SK-N-SH treated with all-trans-retinoic acid at 6 μM for 48 hours (cell line): ENCODE data around the gene RASA3.

Experiments
- ATAC-seq: fragments of 200-7000 bp; cut with Tn5 transposase; 3 replicates; pipeline ENCODE4 v1.9.1; 2020; ENCODE audit warnings: mild to moderate bottlenecking, moderate library complexity
- ARNTL ChIP-seq: fragments of 450-650 bp; formaldehyde crosslinking; IDR thresholded peaks from 2 replicates; pipeline ENCODE4 v1.5.0; 2020; ENCODE audit warnings: low read depth, mild to moderate bottlenecking, moderate library complexity, borderline replicate concordance
- BACH2 ChIP-seq: fragments of 250-450 bp; sonication (Bioruptor Pico); IDR thresholded peaks from 2 replicates; pipeline ENCODE4 v1.9.0; 2021; ENCODE audit warnings: mild to moderate bottlenecking, borderline replicate concordance
- CSDC2 ChIP-seq: fragments of 250-450 bp; sonication (Bioruptor Pico); IDR thresholded peaks from 2 replicates; pipeline ENCODE4 v1.5.0; 2020; ENCODE audit warnings: mild to moderate bottlenecking, moderate library complexity
- ESRRG ChIP-seq: fragments of 250-450 bp; sonication (Bioruptor Pico); IDR thresholded peaks from 2 replicates; pipeline ENCODE4 v1.6.1; 2021; ENCODE audit warnings: mild to moderate bottlenecking
- OSR1 ChIP-seq: fragments of 250-450 bp; sonication (Bioruptor Pico); IDR thresholded peaks from 2 replicates; pipeline ENCODE4 v1.8.0; 2022; ENCODE audit warnings: moderate library complexity, mild to moderate bottlenecking, inconsistent platforms
- PPARA ChIP-seq: fragments of 250-450 bp; sonication (Bioruptor Pico); IDR thresholded peaks from 2 replicates; pipeline ENCODE4 v1.5.0; 2020; ENCODE audit warnings: mild to moderate bottlenecking, borderline replicate concordance
- RARB ChIP-seq: fragments of 250-450 bp; sonication (Bioruptor Pico); IDR thresholded peaks from 2 replicates; pipeline ENCODE4 v1.8.0; 2021; ENCODE audit warnings: mild to moderate bottlenecking, moderate library complexity
- SNAI2 ChIP-seq: fragments of 250-450 bp; sonication (Bioruptor Pico); IDR thresholded peaks from 2 replicates; pipeline ENCODE4 v1.5.0; 2020; ENCODE audit warnings: mild to moderate bottlenecking, moderate library complexity
- TCF4 ChIP-seq: fragments of 250-450 bp; sonication (Bioruptor Pico); IDR thresholded peaks from 2 replicates; pipeline ENCODE4 v1.8.0; 2021; ENCODE audit warnings: mild to moderate bottlenecking, moderate library complexity, borderline replicate concordance
- TOX ChIP-seq: fragments of 250-450 bp; sonication (Bioruptor Pico); IDR thresholded peaks from 2 replicates; pipeline ENCODE4 v1.8.0; 2021; ENCODE audit warnings: mild to moderate bottlenecking, moderate library complexity, borderline replicate concordance
- ZC3H10 ChIP-seq: fragments of 250-450 bp; sonication (Bioruptor Pico); IDR thresholded peaks from 2 replicates; pipeline ENCODE4 v1.5.1; 2021; ENCODE audit warnings: mild to moderate bottlenecking, moderate library complexity
- ZFP3 ChIP-seq: fragments of 250-450 bp; sonication (Bioruptor Pico); IDR thresholded peaks from 2 replicates; pipeline ENCODE4 v1.5.0; 2020; ENCODE audit warnings: mild to moderate bottlenecking, moderate library complexity
- ZFP30 ChIP-seq: fragments of 450-650 bp; formaldehyde crosslinking; IDR thresholded peaks from 2 replicates; pipeline ENCODE4 v1.5.0; 2022; ENCODE audit warnings: mild to moderate bottlenecking, moderate library complexity
- ZNF565 ChIP-seq: fragments of 450-650 bp; formaldehyde crosslinking; conservative IDR thresholded peaks from 2 replicates; pipeline ENCODE4 v1.5.0; 2020; ENCODE audit warnings: low read depth, mild to moderate bottlenecking, moderate library complexity
- ZNF70 ChIP-seq: fragments of 450-650 bp; formaldehyde crosslinking; IDR thresholded peaks from 2 replicates; pipeline ENCODE4 v1.5.0; 2020; ENCODE audit warnings: mild to moderate bottlenecking, moderate library complexity
- ZNF8 ChIP-seq: fragments of 450-650 bp; formaldehyde crosslinking; IDR thresholded peaks from 2 replicates; pipeline ENCODE4 v1.5.0; 2020; ENCODE audit warnings: mild to moderate bottlenecking, moderate library complexity
- TF ChIP-seq, protein P1 (sequence below): fragments of 250-450 bp; sonication (Bioruptor Pico); IDR thresholded peaks from 2 replicates; pipeline ENCODE4 v1.8.0; 2020; ENCODE audit warnings: mild to moderate bottlenecking, moderate library complexity, borderline replicate concordance
- TF ChIP-seq, protein P2 (sequence below): fragments of 250-450 bp; sonication (Bioruptor Pico); IDR thresholded peaks from 2 replicates; pipeline ENCODE4 v1.5.1; 2021; ENCODE audit warnings: mild to moderate bottlenecking, moderate library complexity
- TF ChIP-seq, protein P3 (sequence below): fragments of 250-450 bp; sonication (Bioruptor Pico); IDR thresholded peaks from 2 replicates; pipeline ENCODE4 v1.5.1; 2020; ENCODE audit warnings: low read depth, mild to moderate bottlenecking, moderate library complexity
- TF ChIP-seq, protein P4 (sequence below): fragments of 250-450 bp; sonication (Bioruptor Pico); IDR thresholded peaks from 2 replicates; pipeline ENCODE4 v1.5.0; 2020; ENCODE audit warnings: mild to moderate bottlenecking, moderate library complexity

The RASA3 gene

DNA sequence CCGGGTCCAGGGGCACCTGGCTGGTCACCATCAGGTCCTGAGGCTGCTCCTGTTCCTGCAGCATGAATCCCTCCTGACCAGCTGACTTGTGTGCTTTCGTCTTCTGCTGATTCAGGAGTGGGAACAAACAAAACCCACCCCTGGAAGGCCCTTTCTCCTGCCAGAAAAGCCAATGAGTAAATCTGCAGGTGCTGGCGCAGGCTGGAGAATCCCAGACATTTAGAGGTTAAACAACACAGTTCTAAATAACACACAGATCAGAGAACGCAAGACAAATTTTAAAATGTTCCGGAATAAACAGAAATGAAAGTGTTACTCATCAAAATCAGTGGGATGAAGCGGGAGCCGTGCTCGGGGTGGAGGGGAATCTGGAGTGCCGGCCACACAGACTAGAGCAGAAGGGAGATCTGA lies 97.9 kb downstream of the RASA3 start (continued):
- TF ChIP-seq, protein P1, sequence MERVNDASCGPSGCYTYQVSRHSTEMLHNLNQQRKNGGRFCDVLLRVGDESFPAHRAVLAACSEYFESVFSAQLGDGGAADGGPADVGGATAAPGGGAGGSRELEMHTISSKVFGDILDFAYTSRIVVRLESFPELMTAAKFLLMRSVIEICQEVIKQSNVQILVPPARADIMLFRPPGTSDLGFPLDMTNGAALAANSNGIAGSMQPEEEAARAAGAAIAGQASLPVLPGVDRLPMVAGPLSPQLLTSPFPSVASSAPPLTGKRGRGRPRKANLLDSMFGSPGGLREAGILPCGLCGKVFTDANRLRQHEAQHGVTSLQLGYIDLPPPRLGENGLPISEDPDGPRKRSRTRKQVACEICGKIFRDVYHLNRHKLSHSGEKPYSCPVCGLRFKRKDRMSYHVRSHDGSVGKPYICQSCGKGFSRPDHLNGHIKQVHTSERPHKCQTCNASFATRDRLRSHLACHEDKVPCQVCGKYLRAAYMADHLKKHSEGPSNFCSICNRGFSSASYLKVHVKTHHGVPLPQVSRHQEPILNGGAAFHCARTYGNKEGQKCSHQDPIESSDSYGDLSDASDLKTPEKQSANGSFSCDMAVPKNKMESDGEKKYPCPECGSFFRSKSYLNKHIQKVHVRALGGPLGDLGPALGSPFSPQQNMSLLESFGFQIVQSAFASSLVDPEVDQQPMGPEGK: no peak
- no peak for TF ChIP-seq ZNF70 (CRISPR knock-in tag)
- TF ChIP-seq SNAI2 (CRISPR knock-in tag): no peak
- TF ChIP-seq ESRRG (CRISPR knock-in tag): no peak
- TF ChIP-seq, protein P2, sequence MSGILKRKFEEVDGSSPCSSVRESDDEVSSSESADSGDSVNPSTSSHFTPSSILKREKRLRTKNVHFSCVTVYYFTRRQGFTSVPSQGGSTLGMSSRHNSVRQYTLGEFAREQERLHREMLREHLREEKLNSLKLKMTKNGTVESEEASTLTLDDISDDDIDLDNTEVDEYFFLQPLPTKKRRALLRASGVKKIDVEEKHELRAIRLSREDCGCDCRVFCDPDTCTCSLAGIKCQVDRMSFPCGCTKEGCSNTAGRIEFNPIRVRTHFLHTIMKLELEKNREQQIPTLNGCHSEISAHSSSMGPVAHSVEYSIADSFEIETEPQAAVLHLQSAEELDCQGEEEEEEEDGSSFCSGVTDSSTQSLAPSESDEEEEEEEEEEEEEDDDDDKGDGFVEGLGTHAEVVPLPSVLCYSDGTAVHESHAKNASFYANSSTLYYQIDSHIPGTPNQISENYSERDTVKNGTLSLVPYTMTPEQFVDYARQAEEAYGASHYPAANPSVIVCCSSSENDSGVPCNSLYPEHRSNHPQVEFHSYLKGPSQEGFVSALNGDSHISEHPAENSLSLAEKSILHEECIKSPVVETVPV (CRISPR knock-in tag): no peak
- TF ChIP-seq, all 23 proteins: peak for 0

DNA sequence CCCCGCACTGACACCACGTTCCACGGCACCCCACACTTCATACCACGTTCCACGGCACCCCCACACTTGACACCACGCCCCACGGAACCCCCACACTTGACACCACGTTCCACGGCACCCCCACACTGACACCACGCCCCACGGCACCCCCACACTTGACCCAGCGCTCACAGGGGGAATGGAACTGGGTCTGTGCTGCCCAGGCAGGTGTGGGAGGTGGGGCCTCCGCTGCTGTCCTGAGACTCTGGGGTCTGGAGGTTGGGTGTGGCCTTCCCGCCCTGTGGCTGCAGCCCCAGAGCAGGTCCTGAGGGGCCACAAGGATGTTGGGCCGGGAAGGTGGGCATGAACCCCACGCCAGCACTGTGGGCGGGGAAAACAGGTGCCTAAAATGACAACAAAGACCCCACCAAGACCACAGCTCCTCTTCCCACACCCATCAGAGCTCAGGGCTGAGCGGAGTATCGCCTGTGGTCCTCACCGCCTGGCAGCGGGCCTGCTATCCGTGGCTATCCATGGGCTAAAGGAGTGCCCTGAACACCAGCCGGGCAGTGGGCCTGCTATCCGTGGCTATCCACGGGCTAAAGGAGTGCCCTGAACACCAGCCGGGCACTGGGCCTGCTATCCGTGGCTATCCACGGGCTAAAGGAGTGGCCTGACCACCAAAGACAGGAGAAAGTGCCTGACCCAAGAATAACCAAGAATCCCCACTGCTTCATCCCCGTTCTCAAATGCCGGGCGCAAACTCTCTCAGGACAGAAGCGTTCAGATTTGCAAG lies 98.7 kb downstream of the RASA3 start:
- TF ChIP-seq PPARA (CRISPR knock-in tag) (no peak), ARNTL (CRISPR knock-in tag) (no peak), ZC3H10 (CRISPR knock-in tag) (no peak), SNAI2 (CRISPR knock-in tag) (no peak), BACH2 (no peak), RARB (no peak), OSR1 (no peak), ZNF70 (CRISPR knock-in tag) (no peak)
- TF ChIP-seq, protein P3, sequence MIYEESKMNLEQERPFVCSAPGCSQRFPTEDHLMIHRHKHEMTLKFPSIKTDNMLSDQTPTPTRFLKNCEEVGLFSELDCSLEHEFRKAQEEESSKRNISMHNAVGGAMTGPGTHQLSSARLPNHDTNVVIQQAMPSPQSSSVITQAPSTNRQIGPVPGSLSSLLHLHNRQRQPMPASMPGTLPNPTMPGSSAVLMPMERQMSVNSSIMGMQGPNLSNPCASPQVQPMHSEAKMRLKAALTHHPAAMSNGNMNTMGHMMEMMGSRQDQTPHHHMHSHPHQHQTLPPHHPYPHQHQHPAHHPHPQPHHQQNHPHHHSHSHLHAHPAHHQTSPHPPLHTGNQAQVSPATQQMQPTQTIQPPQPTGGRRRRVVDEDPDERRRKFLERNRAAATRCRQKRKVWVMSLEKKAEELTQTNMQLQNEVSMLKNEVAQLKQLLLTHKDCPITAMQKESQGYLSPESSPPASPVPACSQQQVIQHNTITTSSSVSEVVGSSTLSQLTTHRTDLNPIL: no peak
- TF ChIP-seq, protein P1: no peak
- no peak for ATAC-seq

DNA sequence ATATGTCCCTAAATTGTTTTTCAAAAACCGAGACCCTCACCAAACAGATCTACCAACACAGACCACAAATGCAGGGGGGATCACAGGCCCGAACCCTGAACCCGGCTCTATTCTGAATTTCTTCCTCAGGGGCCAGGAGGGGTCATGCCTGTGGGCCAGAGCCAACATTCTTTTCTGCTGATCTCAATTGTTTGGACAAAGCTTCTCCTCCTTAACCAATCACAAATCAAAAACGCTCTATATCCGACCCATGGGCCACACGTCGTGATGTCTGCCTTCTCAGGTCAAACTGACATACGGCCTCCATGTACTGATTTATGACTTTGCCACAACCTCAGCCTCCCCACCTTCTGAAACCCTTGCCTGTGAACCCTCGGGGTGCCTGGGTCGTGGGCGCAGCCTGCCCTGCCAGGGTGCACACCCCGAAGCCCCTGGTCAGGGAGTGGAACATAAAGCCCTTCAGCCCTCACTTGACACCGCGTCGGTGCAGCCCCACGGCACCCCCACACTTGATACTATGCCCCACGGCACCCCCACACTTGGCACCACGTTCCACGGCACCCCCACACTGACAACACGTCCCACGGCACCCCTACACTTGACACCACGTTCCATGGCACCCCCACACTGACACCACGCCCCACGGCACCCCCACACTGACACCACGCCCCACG lies 100.2 kb downstream of the RASA3 start:
- peak; percentile 40; the same call in 2 of the 3 replicates for ATAC-seq

DNA sequence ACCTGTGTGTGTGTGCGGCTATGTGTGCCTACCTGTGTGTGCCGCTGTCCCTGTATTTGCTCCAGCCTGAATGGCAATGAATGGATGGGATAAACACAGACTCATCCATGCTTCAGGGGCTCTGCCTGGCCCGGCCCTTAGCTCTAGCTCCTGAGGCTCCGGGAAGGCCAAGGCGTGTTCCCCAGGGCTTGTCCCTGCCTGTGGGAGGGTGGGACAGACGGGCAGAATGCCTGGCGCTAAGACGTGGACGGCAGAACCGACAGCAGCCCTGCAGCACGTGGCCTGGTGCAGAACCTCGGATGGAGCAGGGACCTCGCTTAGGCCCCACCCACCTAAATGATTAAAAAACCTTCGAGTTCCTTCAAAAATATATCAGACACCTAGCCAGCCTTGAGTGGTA lies 100.8 kb downstream of the RASA3 start:
- ATAC-seq: no peak
- TF ChIP-seq ZC3H10 (CRISPR knock-in tag): no peak
- no peak for TF ChIP-seq RARB
- no peak for TF ChIP-seq ZFP30 (CRISPR knock-in tag)
- TF ChIP-seq ARNTL (CRISPR knock-in tag): no peak
- no peak for TF ChIP-seq ZFP3 (CRISPR knock-in tag)
- TF ChIP-seq, protein P2 (CRISPR knock-in tag): no peak
- TF ChIP-seq BACH2: no peak
- no peak for TF ChIP-seq ZNF8
- TF ChIP-seq, protein P4, sequence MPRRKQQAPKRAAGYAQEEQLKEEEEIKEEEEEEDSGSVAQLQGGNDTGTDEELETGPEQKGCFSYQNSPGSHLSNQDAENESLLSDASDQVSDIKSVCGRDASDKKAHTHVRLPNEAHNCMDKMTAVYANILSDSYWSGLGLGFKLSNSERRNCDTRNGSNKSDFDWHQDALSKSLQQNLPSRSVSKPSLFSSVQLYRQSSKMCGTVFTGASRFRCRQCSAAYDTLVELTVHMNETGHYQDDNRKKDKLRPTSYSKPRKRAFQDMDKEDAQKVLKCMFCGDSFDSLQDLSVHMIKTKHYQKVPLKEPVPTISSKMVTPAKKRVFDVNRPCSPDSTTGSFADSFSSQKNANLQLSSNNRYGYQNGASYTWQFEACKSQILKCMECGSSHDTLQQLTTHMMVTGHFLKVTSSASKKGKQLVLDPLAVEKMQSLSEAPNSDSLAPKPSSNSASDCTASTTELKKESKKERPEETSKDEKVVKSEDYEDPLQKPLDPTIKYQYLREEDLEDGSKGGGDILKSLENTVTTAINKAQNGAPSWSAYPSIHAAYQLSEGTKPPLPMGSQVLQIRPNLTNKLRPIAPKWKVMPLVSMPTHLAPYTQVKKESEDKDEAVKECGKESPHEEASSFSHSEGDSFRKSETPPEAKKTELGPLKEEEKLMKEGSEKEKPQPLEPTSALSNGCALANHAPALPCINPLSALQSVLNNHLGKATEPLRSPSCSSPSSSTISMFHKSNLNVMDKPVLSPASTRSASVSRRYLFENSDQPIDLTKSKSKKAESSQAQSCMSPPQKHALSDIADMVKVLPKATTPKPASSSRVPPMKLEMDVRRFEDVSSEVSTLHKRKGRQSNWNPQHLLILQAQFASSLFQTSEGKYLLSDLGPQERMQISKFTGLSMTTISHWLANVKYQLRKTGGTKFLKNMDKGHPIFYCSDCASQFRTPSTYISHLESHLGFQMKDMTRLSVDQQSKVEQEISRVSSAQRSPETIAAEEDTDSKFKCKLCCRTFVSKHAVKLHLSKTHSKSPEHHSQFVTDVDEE (CRISPR knock-in tag): no peak
- TF ChIP-seq TOX: no peak

More for the DNA sequence above, 100.2 kb downstream of the RASA3 start:
- no peak for TF ChIP-seq ZNF565 (CRISPR knock-in tag)
- TF ChIP-seq, protein P1: no peak
- TF ChIP-seq CSDC2: 0 out of 2 replicates have a peak, but pooled peaks have one; percentile 52
- TF ChIP-seq PPARA (CRISPR knock-in tag): no peak
- no peak for TF ChIP-seq SNAI2 (CRISPR knock-in tag)
- no peak for TF ChIP-seq ZNF70 (CRISPR knock-in tag)
- no peak for TF ChIP-seq TCF4
- TF ChIP-seq, all 23 proteins: peak for 1
